Measurements from ENCODE around the gene SULT2B1.
"Not testable (repeated sequence)": the region's sequence is repeated elsewhere in the genome, so short reads cannot be mapped to it uniquely, and the experiment has no call there.

Gene SULT2B1

GRCh38 chr19:48516536-48516935 is 35.4 kb upstream of the SULT2B1 start:
- DNase-seq (ENCODE audit: low spot score): no peak

DNA sequence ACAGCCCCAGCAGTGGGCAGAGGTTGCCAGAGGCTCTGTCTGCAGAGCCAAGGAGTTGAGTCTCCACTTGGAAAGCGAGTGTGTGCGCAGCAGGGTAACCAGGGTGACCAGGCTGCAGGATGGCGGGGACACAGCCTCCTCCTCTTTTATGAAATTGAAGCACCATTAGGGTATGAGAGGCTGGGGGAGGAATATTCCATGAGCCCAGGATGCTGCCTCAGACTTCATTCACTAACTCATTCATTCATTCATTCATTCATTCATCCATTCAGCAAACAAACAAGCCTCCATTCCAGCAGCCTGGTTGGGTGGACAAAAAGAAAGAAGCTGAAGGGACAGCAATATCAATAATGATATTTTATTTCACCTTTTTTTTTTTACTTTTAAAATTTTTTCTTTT is 33.8 kb upstream of the SULT2B1 start:
- TF ChIP-seq, protein P1, sequence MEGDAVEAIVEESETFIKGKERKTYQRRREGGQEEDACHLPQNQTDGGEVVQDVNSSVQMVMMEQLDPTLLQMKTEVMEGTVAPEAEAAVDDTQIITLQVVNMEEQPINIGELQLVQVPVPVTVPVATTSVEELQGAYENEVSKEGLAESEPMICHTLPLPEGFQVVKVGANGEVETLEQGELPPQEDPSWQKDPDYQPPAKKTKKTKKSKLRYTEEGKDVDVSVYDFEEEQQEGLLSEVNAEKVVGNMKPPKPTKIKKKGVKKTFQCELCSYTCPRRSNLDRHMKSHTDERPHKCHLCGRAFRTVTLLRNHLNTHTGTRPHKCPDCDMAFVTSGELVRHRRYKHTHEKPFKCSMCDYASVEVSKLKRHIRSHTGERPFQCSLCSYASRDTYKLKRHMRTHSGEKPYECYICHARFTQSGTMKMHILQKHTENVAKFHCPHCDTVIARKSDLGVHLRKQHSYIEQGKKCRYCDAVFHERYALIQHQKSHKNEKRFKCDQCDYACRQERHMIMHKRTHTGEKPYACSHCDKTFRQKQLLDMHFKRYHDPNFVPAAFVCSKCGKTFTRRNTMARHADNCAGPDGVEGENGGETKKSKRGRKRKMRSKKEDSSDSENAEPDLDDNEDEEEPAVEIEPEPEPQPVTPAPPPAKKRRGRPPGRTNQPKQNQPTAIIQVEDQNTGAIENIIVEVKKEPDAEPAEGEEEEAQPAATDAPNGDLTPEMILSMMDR (IDR thresholded peaks at IDR 0.05; ENCODE audit: extremely low read depth, missing control alignments): no peak
- DNase-seq (ENCODE audit: low spot score): no peak

More at GRCh38 chr19:48516536-48516935, 35.4 kb upstream of the SULT2B1 start:
- TF ChIP-seq, protein P1 (IDR thresholded peaks at IDR 0.05; ENCODE audit: extremely low read depth, missing control alignments): no peak

GRCh38 chr19:48519426-48519825 is 32.5 kb upstream of the SULT2B1 start:
- not testable (repeated sequence) for DNase-seq (ENCODE audit: low spot score)

GRCh38 chr19:48520134-48520533 is 31.8 kb upstream of the SULT2B1 start:
- no peak for DNase-seq (ENCODE audit: low spot score)

GRCh38 chr19:48524221-48524620 is 27.8 kb upstream of the SULT2B1 start:
- TF ChIP-seq, protein P1 (IDR thresholded peaks at IDR 0.05; ENCODE audit: extremely low read depth, missing control alignments): no peak
- no peak for DNase-seq (ENCODE audit: low spot score)

More at GRCh38 chr19:48520134-48520533, 31.8 kb upstream of the SULT2B1 start:
- TF ChIP-seq, protein P1 (IDR thresholded peaks at IDR 0.05; ENCODE audit: extremely low read depth, missing control alignments): no peak

GRCh38 chr19:48524732-48525131 is 27.2 kb upstream of the SULT2B1 start:
- TF ChIP-seq, protein P1 (IDR thresholded peaks at IDR 0.05; ENCODE audit: extremely low read depth, missing control alignments): no peak
- DNase-seq (ENCODE audit: low spot score): no peak

DNA sequence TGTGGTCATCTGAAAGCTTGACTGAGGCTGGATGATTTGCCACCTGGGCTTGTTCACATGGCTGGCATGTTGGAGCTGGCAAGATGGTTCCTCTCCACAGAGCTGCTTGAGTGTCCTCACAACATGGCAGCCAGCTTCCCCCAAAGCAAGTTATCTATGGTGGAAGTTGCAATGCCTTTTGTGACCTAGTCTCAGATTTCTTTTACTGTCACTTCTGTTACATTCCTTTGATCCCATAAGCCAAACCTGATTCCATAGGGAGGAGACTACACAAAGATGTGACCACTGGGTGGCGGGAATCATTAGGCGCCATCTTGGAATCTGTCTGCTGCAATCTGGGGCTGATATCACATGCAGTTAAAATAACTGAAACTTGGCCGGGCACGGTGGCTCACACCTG is 22.8 kb upstream of the SULT2B1 start:
- no peak for DNase-seq (ENCODE audit: low spot score)
- TF ChIP-seq, protein P1 (IDR thresholded peaks at IDR 0.05; ENCODE audit: extremely low read depth, missing control alignments): no peak

GRCh38 chr19:48530066-48530720 is 21.8 kb upstream of the SULT2B1 start:
- TF ChIP-seq, protein P1 (IDR thresholded peaks at IDR 0.05; ENCODE audit: extremely low read depth, missing control alignments): no peak
- DNase-seq (ENCODE audit: low spot score): no peak

All from GM20000 (cell line).